ENCODE results near the gene ARID1B. TPM values are rescaled to one million over a fixed set of nuclear protein-coding genes. Genes with fewer than 3 reads are reported as not detected.

The ARID1B gene
- total and polyA plus RNA-seq, 10 of the 15 experiments (the other 5 are each of a cell fraction or from before 2014, with no cell fraction given), result 24.7 to 133 (median 54.6) TPM

- no peak for ATAC-seq
- H3K36me3 ChIP-seq (ENCODE audit: control insufficient read depth in 2 of 2, insufficient read depth in 2 of 2, low read length in 1 of 2), result peaks cover 16 to 25% of the 10 kb centered on the region in 2 experiments
- 69% methylated on average over 2 of the region's 2 CpGs for WGBS (ENCODE audit: insufficient coverage, insufficient replicate concordance, low lambda C conversion rate, missing lambda C conversion rate)
- peaks cover 3% of the 10 kb centered on the region; the same call in 1 of the 2 replicates for H4K20me1 ChIP-seq (ENCODE audit: control insufficient read depth, insufficient read depth)
- no peak overlapping the region for H3K4me3 ChIP-seq
- H3K4me1 ChIP-seq (ENCODE audit: control insufficient read depth, insufficient read depth, low read length), result no peaks in the 10 kb centered on the region
- TF ChIP-seq NR2C1 (IDR thresholded peaks at IDR 0.05) (no peak), MEF2A (IDR thresholded peaks at IDR 0.05; ENCODE audit: insufficient read depth, low read depth, low read length) (no peak), CEBPB (IDR thresholded peaks at IDR 0.05; ENCODE audit: borderline replicate concordance in 1 of 2, low read depth in 2 of 2, low read length in 2 of 2) (no peak), ATF2 (IDR thresholded peaks at IDR 0.05; ENCODE audit: low read length) (no peak)
- TF ChIP-seq, protein P1, sequence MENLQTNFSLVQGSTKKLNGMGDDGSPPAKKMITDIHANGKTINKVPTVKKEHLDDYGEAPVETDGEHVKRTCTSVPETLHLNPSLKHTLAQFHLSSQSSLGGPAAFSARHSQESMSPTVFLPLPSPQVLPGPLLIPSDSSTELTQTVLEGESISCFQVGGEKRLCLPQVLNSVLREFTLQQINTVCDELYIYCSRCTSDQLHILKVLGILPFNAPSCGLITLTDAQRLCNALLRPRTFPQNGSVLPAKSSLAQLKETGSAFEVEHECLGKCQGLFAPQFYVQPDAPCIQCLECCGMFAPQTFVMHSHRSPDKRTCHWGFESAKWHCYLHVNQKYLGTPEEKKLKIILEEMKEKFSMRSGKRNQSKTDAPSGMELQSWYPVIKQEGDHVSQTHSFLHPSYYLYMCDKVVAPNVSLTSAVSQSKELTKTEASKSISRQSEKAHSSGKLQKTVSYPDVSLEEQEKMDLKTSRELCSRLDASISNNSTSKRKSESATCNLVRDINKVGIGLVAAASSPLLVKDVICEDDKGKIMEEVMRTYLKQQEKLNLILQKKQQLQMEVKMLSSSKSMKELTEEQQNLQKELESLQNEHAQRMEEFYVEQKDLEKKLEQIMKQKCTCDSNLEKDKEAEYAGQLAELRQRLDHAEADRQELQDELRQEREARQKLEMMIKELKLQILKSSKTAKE (IDR thresholded peaks at IDR 0.05; ENCODE audit: low read depth, poor library complexity, severe bottlenecking), result no peak
- TF ChIP-seq, protein P2, sequence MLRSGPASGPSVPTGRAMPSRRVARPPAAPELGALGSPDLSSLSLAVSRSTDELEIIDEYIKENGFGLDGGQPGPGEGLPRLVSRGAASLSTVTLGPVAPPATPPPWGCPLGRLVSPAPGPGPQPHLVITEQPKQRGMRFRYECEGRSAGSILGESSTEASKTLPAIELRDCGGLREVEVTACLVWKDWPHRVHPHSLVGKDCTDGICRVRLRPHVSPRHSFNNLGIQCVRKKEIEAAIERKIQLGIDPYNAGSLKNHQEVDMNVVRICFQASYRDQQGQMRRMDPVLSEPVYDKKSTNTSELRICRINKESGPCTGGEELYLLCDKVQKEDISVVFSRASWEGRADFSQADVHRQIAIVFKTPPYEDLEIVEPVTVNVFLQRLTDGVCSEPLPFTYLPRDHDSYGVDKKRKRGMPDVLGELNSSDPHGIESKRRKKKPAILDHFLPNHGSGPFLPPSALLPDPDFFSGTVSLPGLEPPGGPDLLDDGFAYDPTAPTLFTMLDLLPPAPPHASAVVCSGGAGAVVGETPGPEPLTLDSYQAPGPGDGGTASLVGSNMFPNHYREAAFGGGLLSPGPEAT (IDR thresholded peaks at IDR 0.05; ENCODE audit: low read depth), result no peak
- no peak overlapping the region for H3K27ac ChIP-seq (ENCODE audit: control insufficient read depth, insufficient read depth)
- H3K9me3 ChIP-seq (replicated peaks; ENCODE audit: control insufficient read depth, insufficient read depth, low read length), result no peaks in the 10 kb centered on the region
- no peak overlapping the region for H3K4me2 ChIP-seq (ENCODE audit: control insufficient read depth, insufficient read depth)
- CTCF ChIA-PET, result no interaction called here
- RAD21 ChIA-PET (ENCODE audit: unreplicated experiment), result no interaction called here
- H3K9ac ChIP-seq (ENCODE audit: control insufficient read depth, insufficient read depth, low read length), result no peak overlapping the region
- POLR2A ChIA-PET, result no interaction called here
- SMC1A ChIA-PET (ENCODE audit: uncharacterized antibody, unreplicated experiment), result interaction anchor here (0.7 kb wide), 1 partner anchor 100 kb away, joined by 3 read pairs; no protein-coding TSS in a partner anchor
- no peak for DNase-seq (ENCODE audit: low read depth, low spot score)
- intact Hi-C loops (cut with micrococcal nuclease; ENCODE audit: unreplicated experiment), result no loop called here
- H3K27me3 ChIP-seq (replicated peaks in 1 of 2; ENCODE audit: control insufficient read depth in 2 of 2, insufficient read depth in 2 of 2, low read length in 1 of 2), result no peaks in the 10 kb centered on the region
- FAIRE-seq, result no peak
- H2AFZ ChIP-seq (ENCODE audit: control insufficient read depth, low read depth, low read length), result no peak overlapping the region
- no peaks in the 10 kb centered on the region for H3K79me2 ChIP-seq (ENCODE audit: control insufficient read depth, insufficient read depth, low read length)
- in situ Hi-C loops (cut with MboI), result no loop called here
- no TSS peak for BruUV-seq (replicated peaks)
These were observed 360.3 kb downstream of the ARID1B start for GRCh38 chr6:157137501-157137900.

Data from GM12878 (cell line).